HG03460 (cell line): ENCODE data around the gene EXO1.
"Not testable (repeated sequence)": the region's sequence is repeated elsewhere in the genome, so short reads cannot be mapped to it uniquely, and the experiment has no call there.

Experiments
- ATAC-seq: cut with Tn5 transposase; IDR thresholded peaks from one replicate; pipeline ENCODE4 v1.9.1; 2021; ENCODE audit not compliant: unreplicated experiment

Gene EXO1

GRCh38 chr1:241847796-241848685 lies at the start of gene EXO1:
Gene EXO1 (plus strand): TSS chr1:241848204. CDS start chr1:241850426, 2,222 bp downstream.
- ATAC-seq = peak; percentile 94

- no peak for ATAC-seq
Measured at GRCh38 chr1:241799416-241799815, 48.6 kb upstream of the EXO1 start.

DNA sequence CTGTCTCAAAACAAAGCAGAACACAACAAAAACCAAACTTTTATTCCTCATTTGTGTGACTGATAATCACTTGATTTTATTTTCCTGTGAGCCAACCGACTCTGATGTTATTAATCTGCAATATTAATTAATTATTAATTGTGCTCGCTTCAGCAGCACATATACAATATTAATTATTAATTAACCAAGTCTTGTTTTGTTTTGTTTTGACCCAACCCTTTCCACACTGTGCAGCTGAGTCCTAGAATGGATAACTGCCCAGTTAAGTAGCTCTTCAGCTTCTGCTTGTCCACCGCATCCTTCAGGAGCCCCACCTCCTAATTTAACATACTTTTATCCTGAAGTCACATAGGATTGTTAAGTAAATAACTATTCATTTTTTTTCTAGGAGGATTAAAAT lies 47.4 kb upstream of the EXO1 start:
- ATAC-seq = no peak

- ATAC-seq = no peak
Measured at GRCh38 chr1:241802863-241803262, 45.1 kb upstream of the EXO1 start.

DNA sequence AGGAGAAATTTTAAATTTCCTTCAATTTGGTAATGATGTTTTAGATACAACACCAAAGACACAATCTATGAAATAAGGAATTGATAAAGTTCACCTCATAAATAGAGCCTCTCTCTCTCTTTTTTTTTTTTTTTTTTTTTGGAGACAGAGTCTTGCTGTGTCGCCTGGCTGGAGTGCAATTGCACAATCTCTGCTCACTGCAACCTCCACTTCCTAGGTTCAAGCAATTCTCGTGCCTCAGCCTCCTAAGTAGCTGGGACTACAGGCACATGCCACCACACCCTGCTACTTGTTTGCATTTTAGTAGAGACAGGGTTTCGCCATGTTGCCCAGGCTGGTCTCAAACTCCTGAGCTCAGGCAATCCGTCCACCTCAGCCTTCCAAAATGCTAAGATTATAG lies 43.3 kb upstream of the EXO1 start:
- ATAC-seq = not testable (repeated sequence)

DNA sequence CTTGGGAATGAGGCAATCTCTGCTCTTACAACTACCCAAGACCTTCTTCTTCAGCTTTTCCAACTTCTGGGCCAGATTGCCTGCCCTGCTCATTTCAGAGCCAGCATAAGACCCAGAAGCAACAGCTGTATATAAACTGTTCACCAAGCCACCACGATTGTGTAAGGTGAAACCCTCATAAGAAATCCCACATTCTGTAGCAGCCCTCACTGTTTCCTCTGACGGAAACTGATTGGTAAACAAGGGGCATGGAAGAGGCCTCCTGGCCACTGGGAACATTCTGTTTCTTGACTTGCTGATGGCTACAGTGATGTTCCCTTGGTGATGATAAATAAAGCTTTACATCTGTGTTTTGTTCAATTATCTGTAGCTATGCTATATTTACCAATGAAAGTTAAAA lies 39.7 kb upstream of the EXO1 start:
- ATAC-seq = no peak

DNA sequence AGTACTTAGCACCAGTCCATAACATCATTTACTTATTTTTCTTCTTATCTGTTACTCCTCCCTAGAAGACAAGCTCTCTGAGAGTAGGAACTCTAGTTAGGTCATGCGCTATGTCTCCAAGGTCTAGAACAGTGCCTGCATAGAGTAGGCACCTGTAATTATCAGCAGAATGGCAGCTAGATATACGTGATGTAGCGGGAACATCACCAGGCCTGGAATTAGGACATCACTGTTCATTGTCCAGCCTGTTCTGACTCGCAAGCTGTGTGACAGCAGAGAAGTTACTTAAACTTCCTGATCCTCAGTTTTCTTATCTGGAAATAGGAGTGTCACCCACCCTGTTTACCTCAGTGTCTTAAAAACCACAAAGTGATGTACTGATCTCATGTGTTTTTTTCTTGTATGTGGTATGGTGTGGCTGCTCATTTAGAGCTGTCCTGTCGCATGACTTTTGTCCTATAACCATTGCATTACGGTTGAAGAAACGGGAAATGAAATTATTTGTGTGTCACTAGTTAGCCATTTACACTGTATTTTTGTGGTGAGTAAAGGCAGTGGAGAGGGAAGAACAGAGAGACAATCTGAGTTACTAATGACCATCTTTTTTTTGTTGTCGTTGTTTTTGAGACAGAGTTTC lies 37.1 kb upstream of the EXO1 start:
- ATAC-seq = peak; percentile 62

DNA sequence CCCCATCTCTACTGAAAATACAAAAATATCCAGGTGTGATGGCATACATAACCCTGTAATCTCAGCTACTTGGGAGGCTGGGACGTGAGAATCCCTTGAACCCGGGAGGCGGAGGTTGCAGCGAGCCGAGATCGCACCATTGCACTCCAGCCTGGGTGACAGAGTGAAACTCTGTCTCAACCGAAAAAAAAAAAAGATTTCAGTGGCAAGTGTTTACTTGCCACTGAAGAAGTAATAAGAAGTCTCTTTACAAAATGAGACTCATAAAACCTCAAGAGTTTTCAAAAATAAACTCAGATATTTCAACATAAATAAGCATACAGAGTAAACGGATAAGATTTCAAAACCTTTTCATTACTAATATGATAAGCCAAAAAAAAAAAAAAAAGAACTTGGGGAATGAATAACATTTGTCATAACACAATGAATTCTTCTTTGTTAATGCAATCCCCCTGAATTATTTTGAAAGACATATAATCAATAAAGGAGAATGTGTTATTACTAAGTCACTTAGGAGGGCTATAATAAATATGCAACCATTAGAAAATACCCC lies 34.2 kb upstream of the EXO1 start:
- no peak for ATAC-seq

DNA sequence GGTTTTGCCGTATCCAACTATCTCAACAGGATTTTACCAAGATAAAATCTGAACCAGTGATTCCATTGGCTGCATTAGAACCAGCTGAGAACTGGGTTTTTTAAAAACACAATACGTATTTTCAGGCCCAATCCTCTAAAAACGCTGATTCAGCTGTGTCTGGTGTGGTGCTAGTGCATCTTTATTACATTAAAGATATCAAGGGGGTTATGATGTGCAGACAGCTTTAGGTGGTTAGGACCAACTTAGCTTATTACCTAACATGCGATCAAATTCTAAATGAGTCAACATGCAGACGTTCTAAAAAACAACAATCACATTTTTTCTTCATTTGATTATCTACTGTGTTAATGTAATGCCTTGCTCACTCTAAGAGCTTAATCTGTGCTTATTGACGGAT lies 32.0 kb upstream of the EXO1 start:
- no peak for ATAC-seq

DNA sequence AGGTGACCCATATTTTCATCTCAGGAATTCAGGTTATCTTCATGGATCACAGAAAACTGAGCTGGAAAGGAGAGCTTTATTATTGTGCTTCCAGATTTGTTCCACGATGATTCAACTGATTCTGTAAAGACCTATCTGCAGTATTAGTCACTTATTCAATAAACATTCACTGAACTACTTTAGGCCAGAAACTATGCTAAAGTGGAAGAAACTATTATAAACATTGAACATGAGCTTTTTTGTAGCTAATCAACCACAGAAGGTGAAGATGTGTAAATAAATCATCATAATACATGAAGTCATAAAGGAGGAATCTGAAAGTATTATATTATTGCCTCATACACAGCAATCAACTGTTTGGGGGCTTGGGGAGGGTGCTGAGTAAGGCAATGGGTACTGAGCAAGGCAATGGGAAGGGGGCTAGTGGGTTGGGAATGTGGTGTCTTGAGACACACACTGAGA lies 30.6 kb upstream of the EXO1 start:
- ATAC-seq = no peak

GRCh38 chr1:241817956-241818612 lies 29.9 kb upstream of the EXO1 start:
- no peak for ATAC-seq

DNA sequence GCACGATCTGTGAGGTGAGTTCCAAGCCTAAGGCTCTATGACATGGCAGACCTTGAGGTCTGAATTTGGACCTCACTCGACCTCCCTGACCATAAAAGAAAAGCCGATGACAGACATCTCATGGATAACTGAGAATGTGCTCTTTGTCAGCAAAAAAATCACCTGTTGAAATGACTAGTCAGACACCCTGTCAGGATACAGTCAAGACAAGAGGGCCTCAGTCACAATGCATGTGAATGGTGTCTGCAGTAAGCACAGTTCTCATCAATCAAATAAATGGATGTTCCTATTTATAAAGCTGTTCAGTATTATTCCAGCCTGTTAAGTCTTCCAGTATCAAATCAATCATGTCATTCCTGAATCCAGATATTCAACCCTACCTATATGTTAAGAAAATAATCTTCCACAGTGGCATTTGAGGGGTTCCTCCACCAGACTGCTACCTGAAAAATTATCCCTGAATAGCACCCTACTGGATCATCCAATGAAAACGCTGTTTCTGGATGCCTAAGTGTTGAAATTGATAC lies 28.6 kb upstream of the EXO1 start:
- ATAC-seq = no peak

GRCh38 chr1:241821363-241821762 lies 26.6 kb upstream of the EXO1 start:
- no peak for ATAC-seq

DNA sequence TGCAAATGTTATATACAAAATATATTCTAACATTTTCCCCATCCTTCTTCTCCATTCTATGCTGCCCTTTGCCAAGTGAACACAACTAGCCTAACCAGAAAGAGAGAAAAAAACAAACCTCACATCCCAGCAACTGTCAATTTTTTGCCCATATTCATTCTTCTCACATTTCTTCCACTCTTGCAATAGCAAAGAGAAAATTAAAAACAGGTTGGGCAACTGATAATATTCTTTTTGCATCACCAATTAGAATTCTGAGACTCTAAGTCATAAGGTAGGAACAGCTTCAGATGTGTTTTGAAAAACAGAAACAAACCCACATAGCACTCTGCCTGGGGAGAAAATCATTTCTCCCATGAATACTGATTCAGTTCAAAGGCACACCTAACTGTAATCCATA lies 25.2 kb upstream of the EXO1 start:
- ATAC-seq = no peak

GRCh38 chr1:241823925-241824324 lies 24.1 kb upstream of the EXO1 start:
- ATAC-seq = no peak

DNA sequence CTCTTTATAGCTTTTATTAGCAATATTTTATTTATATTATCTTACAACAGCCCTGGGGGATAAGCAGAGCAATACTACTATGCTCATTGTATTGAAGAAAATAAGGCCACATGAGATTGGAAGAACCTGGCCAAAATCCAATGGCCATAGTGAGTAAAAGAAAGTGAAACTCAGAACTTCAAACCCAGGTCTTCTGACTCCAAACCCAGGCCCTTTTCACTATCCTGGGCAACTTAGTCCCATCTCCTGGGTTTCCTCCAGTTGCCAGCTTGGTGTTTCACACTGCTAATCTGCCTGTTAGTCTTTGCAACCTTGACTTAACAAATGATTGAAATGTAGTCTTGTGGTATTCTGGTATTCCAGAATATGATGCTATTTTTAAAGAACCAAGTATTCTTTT lies 22.4 kb upstream of the EXO1 start:
- no peak for ATAC-seq

GRCh38 chr1:241826613-241827012 lies 21.4 kb upstream of the EXO1 start:
- not testable (repeated sequence) for ATAC-seq

DNA sequence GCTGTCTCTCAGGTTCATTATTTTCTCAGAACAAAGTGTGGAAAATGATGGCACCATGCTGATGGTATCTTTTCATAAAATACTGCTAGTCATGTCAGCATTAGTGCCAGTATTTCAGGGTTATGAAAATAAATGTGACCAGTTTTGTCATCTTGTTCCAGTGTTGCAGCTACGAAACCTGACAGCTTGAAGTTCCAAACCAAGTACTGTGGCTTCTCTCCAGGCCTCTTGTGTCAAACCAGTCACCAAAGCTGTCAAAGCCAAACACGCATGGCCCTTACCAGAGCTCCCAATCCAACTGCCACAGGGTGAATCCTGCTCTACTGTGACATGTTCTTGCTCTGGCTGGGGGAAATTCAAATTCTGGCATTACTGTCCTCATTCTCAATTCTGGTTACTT lies 20.7 kb upstream of the EXO1 start:
- no peak for ATAC-seq

- no peak for ATAC-seq
Measured at GRCh38 chr1:241828463-241829021, 19.5 kb upstream of the EXO1 start.

DNA sequence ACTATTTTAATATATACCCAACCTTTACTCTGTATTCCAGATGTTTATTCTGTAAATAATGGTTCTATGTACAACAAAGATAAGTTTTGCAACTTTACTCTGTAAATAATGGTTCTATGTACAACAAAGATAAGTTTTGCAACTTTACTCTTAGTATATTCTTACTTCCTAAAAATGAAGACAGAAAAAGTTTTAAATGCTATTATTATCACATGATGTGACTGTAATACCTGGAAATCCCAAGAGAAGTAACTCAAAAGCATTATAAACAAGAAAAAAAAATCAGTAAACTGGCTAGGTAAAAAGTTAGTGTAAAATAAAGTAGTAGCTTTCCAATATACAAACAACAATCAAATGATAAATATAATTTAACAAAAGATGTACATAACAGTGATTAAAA lies 18.5 kb upstream of the EXO1 start:
- no peak for ATAC-seq
